ENCODE measurements around the gene C2CD4B. TPM values are rescaled to one million over a fixed set of nuclear protein-coding genes. Genes with fewer than 3 reads are reported as not detected.

The C2CD4B gene
- total and polyA plus RNA-seq, 2 donors (not counting 1 experiment from before 2014, with no cell fraction given) = not detected

GRCh38 chr15:62115847-62116246 is 49.2 kb downstream of the C2CD4B start:
- H3K4me3 Mint-ChIP-seq = no peak overlapping the region
- intact Hi-C loops (cut with micrococcal nuclease) = no loop called here
- ATAC-seq (ENCODE audit: low read depth) = no peak

More at GRCh38 chr15:62115847-62116246, 49.2 kb downstream of the C2CD4B start:
- peaks cover 29% of the 10 kb centered on the region for H3K27me3 Mint-ChIP-seq
- no peak overlapping the region for H2AFZ ChIP-seq (ENCODE audit: insufficient read depth, low read depth, low read length, poor library complexity, severe bottlenecking)
- H3K4me1 Mint-ChIP-seq = no peaks in the 10 kb centered on the region
- no peaks in the 10 kb centered on the region for H3K36me3 ChIP-seq (replicated peaks in 1 of 2; ENCODE audit: control extremely low read depth in 1 of 2, control insufficient read depth in 1 of 2, extremely low read depth in 1 of 2, insufficient read depth in 2 of 2, low read length in 1 of 2)
- POLR2A ChIA-PET = no interaction called here
- no peak overlapping the region for H3K4me3 ChIP-seq (ENCODE audit: control extremely low read depth in 1 of 5, extremely low read depth in 1 of 5, insufficient read depth in 1 of 5, low read depth in 2 of 5, low read length in 4 of 5)
- H3K4me2 ChIP-seq (replicated peaks; ENCODE audit: low read depth, low read length, poor library complexity, severe bottlenecking) = no peak overlapping the region
- CTCF ChIA-PET = no interaction called here
- no peaks in the 10 kb centered on the region for H3K4me1 ChIP-seq (ENCODE audit: control insufficient read depth in 2 of 2, insufficient read depth in 2 of 2, low read length in 2 of 2)
- H3K79me2 ChIP-seq (ENCODE audit: control insufficient read depth, insufficient read depth, low read length) = no peaks in the 10 kb centered on the region
- H3K9ac ChIP-seq (ENCODE audit: low read length) = no peak overlapping the region
- no CpG with 5 or more reads among the region's 1 CpG for WGBS (ENCODE audit: insufficient coverage)
- peaks cover 0 to 6% (median 1%) of the 10 kb centered on the region in 4 experiments for H3K27me3 ChIP-seq (replicated peaks in 1 of 4; ENCODE audit: control extremely low read depth in 1 of 4, control insufficient read depth in 3 of 4, insufficient read depth in 4 of 4, low read length in 3 of 4)
- H3K27ac Mint-ChIP-seq = no peak overlapping the region
- H3K9me3 Mint-ChIP-seq (ENCODE audit: insufficient read depth) = no peaks in the 10 kb centered on the region
- no peaks in the 10 kb centered on the region for H4K20me1 ChIP-seq (ENCODE audit: control insufficient read depth, insufficient read depth, low read length, poor library complexity, severe bottlenecking)
- no peak overlapping the region for H3K27ac ChIP-seq (ENCODE audit: low read length in 2 of 2)
- H3K9me3 ChIP-seq (ENCODE audit: control extremely low read depth in 1 of 3, control insufficient read depth in 2 of 3, insufficient read depth in 1 of 3, low read length in 2 of 3) = no peaks in the 10 kb centered on the region
- no peak for DNase-seq
- TF ChIP-seq EZH2 (IDR thresholded peaks at IDR 0.05; ENCODE audit: borderline replicate concordance, insufficient read depth, low read depth, low read length, poor library complexity, severe bottlenecking) (no peak), CTCF (IDR thresholded peaks at IDR 0.05) (no peak)

Other genes starting within 250 kb of the C2CD4B start
- gene VPS13C, start 104.8 kb downstream of the C2CD4B start, total RNA-seq = 236 and 258 TPM in 2 replicates
- gene VPS13C, start 104.8 kb downstream of the C2CD4B start, polyA plus RNA-seq = 40.0 and 46.3 TPM in 2 replicates
- gene C2CD4A, start 98.3 kb downstream of the C2CD4B start, total RNA-seq = not detected in 2 replicates
- gene C2CD4A, start 98.3 kb downstream of the C2CD4B start, polyA plus RNA-seq = not detected in 2 replicates
- gene TLN2, start 225.3 kb upstream of the C2CD4B start, total RNA-seq = 0.87 and 1.1 TPM in 2 replicates
- 0.09 and 0.10 TPM in 2 replicates for gene TLN2, start 225.3 kb upstream of the C2CD4B start, polyA plus RNA-seq